ENCODE results near the gene SKI.

SKI gene

DNA sequence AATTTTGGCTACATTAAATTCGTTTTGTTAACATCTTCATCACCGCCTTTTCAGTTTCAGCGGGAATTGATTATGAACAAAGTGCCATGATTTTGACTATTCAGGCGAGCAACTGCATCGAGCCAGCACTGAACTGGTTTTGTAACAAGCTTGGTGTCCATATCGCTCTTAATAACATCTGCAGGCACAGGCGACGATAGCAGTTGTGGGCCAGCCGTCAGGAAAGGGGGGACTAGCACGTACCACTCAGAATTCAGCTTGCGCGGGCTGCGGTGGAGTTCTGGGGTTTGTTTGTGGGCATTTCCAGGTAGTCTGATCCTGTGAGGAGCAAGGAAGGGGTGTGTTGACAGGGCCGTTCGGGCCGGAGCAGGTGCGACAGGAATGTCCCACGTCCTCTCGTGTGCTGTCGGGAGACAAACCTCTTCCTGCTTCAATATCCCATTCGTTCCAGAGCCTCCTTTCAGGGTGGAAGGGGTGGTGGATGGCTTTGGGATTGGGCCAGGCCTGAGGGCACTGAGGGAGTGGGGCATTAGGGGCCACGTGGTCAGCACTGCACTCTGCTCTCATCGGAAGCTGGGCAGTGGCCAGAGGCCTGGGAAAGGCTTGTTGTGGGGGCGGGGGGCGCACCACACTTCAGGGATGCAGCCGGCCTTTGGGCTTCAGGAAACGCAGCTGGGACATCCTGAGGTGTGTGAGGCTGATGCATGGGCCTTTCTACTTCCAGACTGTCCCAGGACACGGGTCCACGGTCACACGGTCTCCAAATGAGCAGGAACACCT is 39.1 kb downstream of the SKI start:
- DNase-seq: no peak

- no peak for DNase-seq
Observed at GRCh38 chr1:2267862-2268261, 39.7 kb downstream of the SKI start.

DNA sequence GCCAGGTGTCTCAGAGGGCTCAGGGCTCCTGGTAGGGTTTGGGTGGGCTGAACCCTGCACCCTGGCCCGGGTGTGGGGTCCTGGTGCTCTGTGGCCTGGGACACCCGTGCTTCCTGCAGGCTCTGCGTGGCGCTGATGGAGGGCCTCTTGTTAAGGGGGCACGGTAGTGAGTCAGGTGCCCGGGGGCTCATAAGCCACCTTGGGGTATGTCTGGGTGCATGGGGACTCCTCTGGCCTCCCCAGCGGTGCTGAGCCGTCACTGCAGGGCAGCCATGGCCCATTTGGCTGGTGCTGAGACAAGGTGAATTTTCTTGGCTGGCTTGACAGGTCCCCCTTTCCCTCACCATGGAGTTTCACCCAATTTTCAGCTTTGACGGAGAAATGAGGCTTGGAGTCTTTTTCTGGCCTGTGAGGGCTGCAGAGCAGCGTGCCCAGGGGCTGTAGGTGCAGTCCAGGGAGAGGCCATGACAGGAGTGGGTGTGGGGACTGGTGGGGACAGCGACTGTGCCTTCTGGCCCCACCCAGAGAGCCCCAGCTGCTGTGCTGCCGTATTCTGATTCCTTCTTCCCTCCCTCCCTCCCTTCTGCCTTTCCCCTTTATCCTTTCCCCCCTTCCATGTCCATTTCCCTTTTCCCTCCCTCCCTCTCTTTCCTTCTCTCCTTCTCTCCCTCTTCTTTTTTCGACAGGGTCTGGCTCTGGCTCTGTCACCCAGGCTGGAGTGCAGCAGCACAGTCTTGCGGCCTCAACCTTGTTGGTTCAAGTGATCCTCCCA is 40.4 kb downstream of the SKI start:
- no peak for DNase-seq

GRCh38 chr1:2269193-2269921 is 41.2 kb downstream of the SKI start:
- DNase-seq: no peak

DNA sequence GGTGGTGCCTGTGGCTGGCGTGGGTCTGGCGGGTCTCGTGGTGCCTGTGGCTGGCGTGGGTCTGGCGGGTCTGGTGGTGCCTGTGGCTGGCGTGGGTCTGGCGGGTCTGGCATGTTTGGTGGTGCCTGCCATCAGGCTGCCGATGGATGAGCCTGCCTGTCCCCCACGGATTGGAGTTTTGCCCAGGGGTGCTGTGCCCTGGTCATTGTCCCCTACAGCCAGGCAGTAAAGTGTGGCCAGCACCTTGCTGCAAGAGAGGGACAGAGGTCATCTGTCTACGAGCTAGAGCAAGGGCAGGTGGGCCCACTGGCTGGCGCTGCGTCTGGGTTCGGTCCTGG is 41.8 kb downstream of the SKI start:
- no peak for DNase-seq

- no peak for DNase-seq
Observed at GRCh38 chr1:2270260-2271100, 42.4 kb downstream of the SKI start.

- no peak for DNase-seq
Observed at GRCh38 chr1:2271211-2271721, 43.1 kb downstream of the SKI start.

DNA sequence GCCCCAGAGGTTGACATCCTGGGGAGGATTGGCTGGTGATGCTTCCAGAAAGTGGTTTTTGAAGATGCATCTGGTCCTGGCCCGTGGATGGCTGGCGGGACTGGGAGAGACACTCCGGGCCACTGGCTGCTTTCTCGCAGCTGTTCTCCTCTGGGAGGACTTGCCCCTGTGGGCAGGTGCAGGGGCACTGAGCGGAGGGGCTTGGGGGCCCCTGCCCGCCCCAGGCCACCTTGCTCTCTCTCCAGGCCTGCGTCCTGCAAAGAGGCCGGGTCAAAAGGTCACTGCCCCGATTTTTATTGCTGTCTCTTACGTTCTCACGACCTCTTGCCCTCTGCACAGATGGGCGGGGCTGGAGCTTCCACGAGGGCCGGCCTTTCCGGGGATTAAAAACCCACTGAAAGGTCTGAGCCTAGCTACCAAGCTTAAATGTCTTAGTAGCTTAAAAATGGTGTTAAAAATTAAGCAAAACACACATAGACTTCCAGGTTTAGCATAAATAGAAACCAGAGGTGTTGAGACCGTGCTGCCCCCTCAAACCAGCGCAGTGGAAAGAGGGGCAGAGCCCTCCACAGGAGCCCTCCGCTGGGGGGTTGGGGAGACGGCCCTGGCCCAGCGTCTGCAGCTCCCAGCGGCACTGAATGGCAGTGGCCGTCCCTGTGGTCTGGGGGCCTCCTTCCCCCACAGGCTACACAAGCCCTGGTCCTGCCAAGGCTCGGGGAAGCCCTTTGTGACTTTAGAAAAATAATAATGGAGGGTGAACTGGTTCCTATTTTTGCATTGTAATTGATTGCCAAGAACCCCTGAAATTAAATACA is 43.9 kb downstream of the SKI start:
- no peak for DNase-seq

- no peak for DNase-seq
Observed at GRCh38 chr1:2272686-2273400, 44.7 kb downstream of the SKI start.

DNA sequence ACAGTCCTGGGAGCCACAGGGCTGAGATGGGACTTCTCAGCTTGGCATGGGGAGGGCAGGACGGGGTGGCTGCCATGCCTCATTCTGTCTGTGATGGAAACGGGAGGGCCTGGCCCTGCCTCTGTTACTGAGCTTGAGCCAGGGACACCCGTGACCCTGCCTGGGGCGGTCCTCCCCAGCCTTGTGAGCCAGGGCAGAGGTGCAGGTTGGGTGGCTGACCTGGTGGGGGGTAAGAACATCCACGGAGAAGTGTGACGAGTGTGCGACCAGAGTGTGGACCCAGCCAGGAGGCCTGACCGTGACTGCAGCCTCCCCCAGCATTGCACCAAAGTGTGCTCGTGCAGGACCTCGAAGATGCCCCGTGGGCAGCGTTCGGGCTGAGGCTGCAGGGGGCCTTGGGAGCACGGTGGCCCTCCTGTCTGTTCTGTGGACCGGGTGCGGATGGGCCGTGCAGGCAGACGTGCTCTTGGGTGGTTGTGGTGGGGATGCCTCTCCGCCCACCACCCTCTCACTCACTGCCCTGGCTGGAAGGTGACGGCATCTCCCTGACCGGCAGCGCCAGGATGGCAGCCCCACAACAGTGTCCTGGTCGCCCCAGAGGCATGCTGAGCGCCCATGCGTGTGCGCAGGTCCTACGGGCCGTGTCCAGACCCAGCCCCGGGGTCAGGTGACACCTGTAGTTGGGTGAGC is 45.4 kb downstream of the SKI start:
- DNase-seq: no peak

GRCh38 chr1:2274231-2274928 is 46.3 kb downstream of the SKI start:
- no peak for DNase-seq

GRCh38 chr1:2274929-2275475 is 46.9 kb downstream of the SKI start:
- DNase-seq: no peak

- DNase-seq: no peak
Observed at GRCh38 chr1:2275796-2276536, 47.8 kb downstream of the SKI start.

GRCh38 chr1:2276803-2277580 is 48.9 kb downstream of the SKI start:
- DNase-seq: no peak

DNA sequence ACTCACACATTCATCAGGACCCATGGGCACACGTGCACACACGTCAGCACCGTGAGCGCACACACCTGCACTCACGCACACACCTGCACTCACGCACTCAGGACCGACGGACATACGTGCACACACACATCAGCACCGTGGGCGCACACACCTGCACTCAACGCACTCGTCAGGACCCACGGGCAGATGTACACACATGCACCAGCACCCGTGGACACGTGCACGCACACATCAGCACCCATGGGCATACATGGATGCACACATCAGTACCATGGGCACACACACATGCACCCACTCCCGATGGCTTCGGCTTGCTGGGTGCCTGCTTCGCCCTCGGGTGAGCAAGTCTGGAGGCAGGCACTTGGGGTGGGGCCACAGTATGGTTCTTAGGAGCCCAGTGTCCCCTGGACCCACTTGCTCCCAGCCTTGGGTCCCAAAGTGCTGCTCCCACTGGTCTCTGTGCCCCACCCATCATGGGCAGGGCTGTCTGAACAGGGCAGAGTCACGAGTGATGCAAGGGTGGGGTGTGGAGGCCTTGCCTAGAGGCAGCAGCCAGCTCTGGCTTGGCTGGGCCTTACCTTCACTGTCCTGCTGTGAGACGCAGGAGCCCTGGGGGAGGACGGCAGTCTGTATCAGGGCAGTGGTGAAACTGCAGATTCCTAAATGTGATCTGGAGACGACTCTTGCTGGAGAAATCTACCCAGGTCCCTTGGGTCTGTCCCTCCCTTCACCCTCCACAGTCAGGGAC is 49.8 kb downstream of the SKI start:
- no peak for DNase-seq

GRCh38 chr1:2278591-2279209 is 50.6 kb downstream of the SKI start:
- no peak for DNase-seq

DNA sequence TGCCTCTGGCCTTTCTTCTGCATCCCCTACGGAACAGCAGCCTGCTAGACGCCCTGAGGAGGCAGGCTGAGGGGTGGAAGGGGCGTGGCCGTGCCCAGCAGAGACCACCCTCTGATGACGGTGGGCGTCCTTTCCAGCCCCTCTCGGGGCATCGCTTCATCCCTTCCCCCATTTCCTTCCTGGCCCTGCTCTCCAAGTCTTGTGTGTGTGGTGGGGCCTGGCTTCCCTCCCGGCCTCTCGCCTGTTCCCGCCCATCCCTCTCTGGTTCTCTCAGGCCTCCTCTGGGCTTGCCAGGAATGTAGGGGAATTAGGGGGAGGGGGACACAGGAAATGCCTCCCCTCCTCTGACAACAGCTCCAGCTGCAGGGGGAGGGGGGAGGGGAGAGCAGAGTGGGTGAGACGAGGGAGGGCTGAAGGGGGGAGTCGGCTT is 51.1 kb downstream of the SKI start:
- DNase-seq: no peak
